WTC11 (cell line): Measurements from ENCODE around the gene RNF212.

Experiments
- ATF1 ChIP-seq: sonication (generic); formaldehyde crosslinking; IDR thresholded peaks from 2 replicates; pipeline ENCODE4 v1.8.1; 2023; ENCODE audit warnings: mild to moderate bottlenecking, moderate library complexity, missing genetic modification reagents
- EMX1 ChIP-seq: fragments of 250-450 bp; sonication (Bioruptor Pico); IDR thresholded peaks from 2 replicates; pipeline ENCODE4 v1.8.0; 2021; ENCODE audit warnings: mild to moderate bottlenecking
- FOXJ3 ChIP-seq: sonication (generic); formaldehyde crosslinking; IDR thresholded peaks from 2 replicates; pipeline ENCODE4 v1.9.0; 2021; ENCODE audit warnings: missing genetic modification reagents, mild to moderate bottlenecking, borderline replicate concordance
- JUN ChIP-seq: sonication (generic); formaldehyde crosslinking; IDR thresholded peaks from 2 replicates; pipeline ENCODE4 v1.8.0; 2023; ENCODE audit warnings: mild to moderate bottlenecking, missing genetic modification reagents
- NR1H2 ChIP-seq: sonication (generic); formaldehyde crosslinking; IDR thresholded peaks from 2 replicates; pipeline ENCODE4 v1.9.0; 2021; ENCODE audit warnings: mild to moderate bottlenecking, moderate library complexity, missing genetic modification reagents
- NR3C1 ChIP-seq: sonication (generic); formaldehyde crosslinking; conservative IDR thresholded peaks from 2 replicates; pipeline ENCODE4 v1.8.1; 2023; ENCODE audit warnings: low read depth, mild to moderate bottlenecking, missing genetic modification reagents
- TP53 ChIP-seq: sonication (generic); formaldehyde crosslinking; IDR thresholded peaks from 2 replicates; pipeline ENCODE4 v1.8.1; 2023; ENCODE audit warnings: mild to moderate bottlenecking, missing genetic modification reagents
- TF ChIP-seq, protein P1 (sequence below): fragments of 200-600 bp; IDR thresholded peaks from 2 replicates; pipeline ENCODE4 v1.8.0; 2022; ENCODE audit warnings: antibody characterized with exemption
- TF ChIP-seq, protein P2 (sequence below): sonication (generic); formaldehyde crosslinking; IDR thresholded peaks from 2 replicates; pipeline ENCODE4 v1.8.1; 2023; ENCODE audit warnings: mild to moderate bottlenecking, moderate library complexity, missing genetic modification reagents
- TF ChIP-seq, protein P3 (sequence below): sonication (generic); formaldehyde crosslinking; IDR thresholded peaks from 2 replicates; pipeline ENCODE4 v1.8.0; 2022; ENCODE audit warnings: mild to moderate bottlenecking, missing genetic modification reagents
- TF ChIP-seq, protein P4 (sequence below): sonication (generic); formaldehyde crosslinking; IDR thresholded peaks from 2 replicates; pipeline ENCODE4 v1.8.0; 2022; ENCODE audit warnings: mild to moderate bottlenecking, missing genetic modification reagents

DNA sequence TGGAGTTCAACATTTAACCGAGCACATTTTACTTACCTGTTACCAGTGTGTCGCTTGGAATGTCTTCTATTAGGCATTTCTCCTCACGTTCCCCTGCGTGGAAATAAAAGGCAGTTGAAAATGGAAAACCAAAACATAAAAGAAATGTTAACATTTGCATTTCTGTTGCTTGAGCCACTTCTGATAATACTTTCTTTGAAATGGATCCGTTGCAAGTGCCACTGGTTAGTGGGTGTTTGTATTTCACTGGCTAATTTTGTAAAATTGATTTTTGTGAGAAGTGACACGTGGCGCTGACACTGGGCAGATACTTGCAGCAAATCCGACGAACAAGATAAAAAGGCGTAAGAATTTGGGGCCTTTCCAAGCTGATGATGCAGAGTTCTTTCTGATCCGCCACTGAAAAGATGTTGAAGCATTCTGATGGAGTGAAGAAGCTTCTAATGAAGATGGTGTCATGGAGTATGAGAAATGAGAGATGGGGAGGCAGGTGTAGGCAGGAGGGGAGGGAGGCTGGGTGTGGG lies 40.3 kb upstream of the RNF212 start:
- TF ChIP-seq, protein P1, sequence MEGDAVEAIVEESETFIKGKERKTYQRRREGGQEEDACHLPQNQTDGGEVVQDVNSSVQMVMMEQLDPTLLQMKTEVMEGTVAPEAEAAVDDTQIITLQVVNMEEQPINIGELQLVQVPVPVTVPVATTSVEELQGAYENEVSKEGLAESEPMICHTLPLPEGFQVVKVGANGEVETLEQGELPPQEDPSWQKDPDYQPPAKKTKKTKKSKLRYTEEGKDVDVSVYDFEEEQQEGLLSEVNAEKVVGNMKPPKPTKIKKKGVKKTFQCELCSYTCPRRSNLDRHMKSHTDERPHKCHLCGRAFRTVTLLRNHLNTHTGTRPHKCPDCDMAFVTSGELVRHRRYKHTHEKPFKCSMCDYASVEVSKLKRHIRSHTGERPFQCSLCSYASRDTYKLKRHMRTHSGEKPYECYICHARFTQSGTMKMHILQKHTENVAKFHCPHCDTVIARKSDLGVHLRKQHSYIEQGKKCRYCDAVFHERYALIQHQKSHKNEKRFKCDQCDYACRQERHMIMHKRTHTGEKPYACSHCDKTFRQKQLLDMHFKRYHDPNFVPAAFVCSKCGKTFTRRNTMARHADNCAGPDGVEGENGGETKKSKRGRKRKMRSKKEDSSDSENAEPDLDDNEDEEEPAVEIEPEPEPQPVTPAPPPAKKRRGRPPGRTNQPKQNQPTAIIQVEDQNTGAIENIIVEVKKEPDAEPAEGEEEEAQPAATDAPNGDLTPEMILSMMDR = no peak
- TF ChIP-seq ATF1 (CRISPR knock-in tag) (no peak), FOXJ3 (CRISPR knock-in tag) (no peak), NR1H2 (no peak), JUN (CRISPR knock-in tag) (no peak), EMX1 (CRISPR knock-in tag) (no peak), TP53 (CRISPR knock-in tag) (no peak), NR3C1 (CRISPR knock-in tag) (no peak)
- TF ChIP-seq, protein P2, sequence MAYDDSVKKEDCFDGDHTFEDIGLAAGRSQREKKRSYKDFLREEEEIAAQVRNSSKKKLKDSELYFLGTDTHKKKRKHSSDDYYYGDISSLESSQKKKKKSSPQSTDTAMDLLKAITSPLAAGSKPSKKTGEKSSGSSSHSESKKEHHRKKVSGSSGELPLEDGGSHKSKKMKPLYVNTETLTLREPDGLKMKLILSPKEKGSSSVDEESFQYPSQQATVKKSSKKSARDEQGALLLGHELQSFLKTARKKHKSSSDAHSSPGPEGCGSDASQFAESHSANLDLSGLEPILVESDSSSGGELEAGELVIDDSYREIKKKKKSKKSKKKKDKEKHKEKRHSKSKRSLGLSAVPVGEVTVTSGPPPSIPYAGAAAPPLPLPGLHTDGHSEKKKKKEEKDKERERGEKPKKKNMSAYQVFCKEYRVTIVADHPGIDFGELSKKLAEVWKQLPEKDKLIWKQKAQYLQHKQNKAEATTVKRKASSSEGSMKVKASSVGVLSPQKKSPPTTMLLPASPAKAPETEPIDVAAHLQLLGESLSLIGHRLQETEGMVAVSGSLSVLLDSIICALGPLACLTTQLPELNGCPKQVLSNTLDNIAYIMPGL (CRISPR knock-in tag) = no peak
- TF ChIP-seq, protein P3, sequence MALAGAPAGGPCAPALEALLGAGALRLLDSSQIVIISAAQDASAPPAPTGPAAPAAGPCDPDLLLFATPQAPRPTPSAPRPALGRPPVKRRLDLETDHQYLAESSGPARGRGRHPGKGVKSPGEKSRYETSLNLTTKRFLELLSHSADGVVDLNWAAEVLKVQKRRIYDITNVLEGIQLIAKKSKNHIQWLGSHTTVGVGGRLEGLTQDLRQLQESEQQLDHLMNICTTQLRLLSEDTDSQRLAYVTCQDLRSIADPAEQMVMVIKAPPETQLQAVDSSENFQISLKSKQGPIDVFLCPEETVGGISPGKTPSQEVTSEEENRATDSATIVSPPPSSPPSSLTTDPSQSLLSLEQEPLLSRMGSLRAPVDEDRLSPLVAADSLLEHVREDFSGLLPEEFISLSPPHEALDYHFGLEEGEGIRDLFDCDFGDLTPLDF (CRISPR knock-in tag) = no peak
- TF ChIP-seq, protein P4, sequence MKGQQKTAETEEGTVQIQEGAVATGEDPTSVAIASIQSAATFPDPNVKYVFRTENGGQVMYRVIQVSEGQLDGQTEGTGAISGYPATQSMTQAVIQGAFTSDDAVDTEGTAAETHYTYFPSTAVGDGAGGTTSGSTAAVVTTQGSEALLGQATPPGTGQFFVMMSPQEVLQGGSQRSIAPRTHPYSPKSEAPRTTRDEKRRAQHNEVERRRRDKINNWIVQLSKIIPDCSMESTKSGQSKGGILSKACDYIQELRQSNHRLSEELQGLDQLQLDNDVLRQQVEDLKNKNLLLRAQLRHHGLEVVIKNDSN (CRISPR knock-in tag) = no peak
